Upper lobe of right lung (tissue), 1 donor: Measurements from ENCODE around the gene SHMT2. TPM values are rescaled to one million over a fixed set of nuclear protein-coding genes. Genes with fewer than 3 reads are reported as not detected.
A peak's percentile ranks its signal among the peaks of the same experiment; 100 is the strongest.
"Not testable (repeated sequence)": the region's sequence is repeated elsewhere in the genome, so short reads cannot be mapped to it uniquely, and the experiment has no call there.

Experiments used
- ATAC-seq: fragments of 200-7000 bp; cut with Tn5 transposase; one replicate; pipeline ENCODE4 v1.9.1; 2020; ENCODE audit warnings: mild to moderate bottlenecking, moderate library complexity
- DNase-seq: peaks from one replicate; pipeline ENCODE4 v3.0.0-alpha.2; 2020
- H3K27ac ChIP-seq: fragments of 200-600 bp; one replicate; pipeline ENCODE4 v1.8.0; 2022
- H3K27me3 ChIP-seq: fragments of 200-600 bp; one replicate; pipeline ENCODE4 v1.8.0; 2022; ENCODE audit warnings: mild to moderate bottlenecking
- H3K36me3 ChIP-seq: fragments of 200-600 bp; one replicate; pipeline ENCODE4 v1.8.0; 2022
- H3K4me1 ChIP-seq: fragments of 200-600 bp; one replicate; pipeline ENCODE4 v1.8.0; 2022
- H3K4me3 ChIP-seq: fragments of 200-600 bp; one replicate; pipeline ENCODE4 v1.8.0; 2022; ENCODE audit warnings: mild to moderate bottlenecking
- H3K9me3 ChIP-seq: fragments of 200-600 bp; one replicate; pipeline ENCODE4 v1.8.0; 2022
- intact Hi-C: fragments of 100-400 bp; cut with DNase I; formaldehyde crosslinking; loops from one replicate; pipeline ENCODE4 v1.11.0; 2022
- microRNA-seq: library from miRNA; unstranded; fragments of <30 nt; microRNA quantifications from one replicate; pipeline ENCODE4 v1.2.0, GENCODE V29; 2020; ENCODE audit warnings: borderline microRNAs expressed
- total RNA-seq: library from RNA; stranded (reverse); fragmentation: NEBNext Ultra II Directional; extraction: Animal tissue kit (Norgen Biotek cat#: 25700); gene quantifications from one replicate; pipeline ENCODE4 v1.2.1, GENCODE V29; 2021
- TF ChIP-seq, protein P1 (sequence below): fragments of 200-600 bp; IDR thresholded peaks from one replicate; pipeline ENCODE4 v1.8.0; 2022; ENCODE audit warnings: antibody characterized with exemption
- donor health status: DM: no; HTN: yes; CAD: no; lungs with severe emphysema.

SHMT2 gene
- total RNA-seq, 1 donor from 2014 or later: 59.2 TPM

DNA sequence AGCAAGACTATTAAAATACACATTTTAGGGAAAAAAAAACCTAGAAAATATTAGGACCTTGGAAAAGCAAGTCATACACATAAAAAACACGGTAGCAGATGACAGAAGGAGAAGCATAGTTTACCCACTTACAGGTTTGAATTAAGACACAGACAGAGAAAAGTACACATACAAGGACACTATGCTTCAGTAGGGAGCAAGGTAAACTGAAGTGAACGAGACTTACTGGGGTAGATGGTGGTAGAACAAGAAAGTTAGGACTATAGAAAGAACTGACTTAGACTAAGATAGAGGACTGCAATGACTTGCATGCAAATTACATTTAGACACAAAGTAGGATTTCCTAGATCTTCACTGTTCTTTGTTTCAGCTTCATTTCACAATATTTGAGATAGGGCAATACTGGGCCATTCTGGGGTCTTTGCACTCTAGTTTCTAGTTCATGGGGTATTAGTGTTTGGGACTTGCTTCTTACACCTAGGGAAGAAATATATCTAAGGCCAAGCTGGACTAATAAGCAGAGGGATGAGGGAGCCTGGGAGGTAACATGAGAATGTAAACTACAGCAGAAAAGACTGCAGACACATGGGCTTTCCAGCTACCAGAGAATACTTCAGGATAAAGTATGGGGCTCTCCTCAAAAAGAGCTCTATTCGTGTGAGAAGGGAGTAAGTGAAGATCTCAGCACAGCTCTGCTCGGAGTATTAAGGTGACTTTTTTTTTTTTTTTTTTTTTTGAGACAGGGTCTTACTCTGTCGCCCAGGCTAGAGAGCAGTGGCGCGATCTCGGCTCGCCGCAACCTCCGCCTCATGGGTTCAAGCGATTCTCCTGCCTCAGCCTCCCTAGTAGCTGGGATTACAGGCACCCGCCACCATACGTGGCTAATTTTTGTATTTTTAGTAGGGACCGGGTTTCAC is 49.2 kb downstream of the SHMT2 start:
- Histone ChIP-seq H3K4me3 (no peak overlapping the region), H3K36me3 (peaks cover 73% of the 10 kb centered on the region), H3K9me3 (no peaks in the 10 kb centered on the region), H3K27ac (no peak overlapping the region), H3K27me3 (no peaks in the 10 kb centered on the region), H3K4me1 (no peaks in the 10 kb centered on the region)
- no peak for ATAC-seq
- TF ChIP-seq, protein P1, sequence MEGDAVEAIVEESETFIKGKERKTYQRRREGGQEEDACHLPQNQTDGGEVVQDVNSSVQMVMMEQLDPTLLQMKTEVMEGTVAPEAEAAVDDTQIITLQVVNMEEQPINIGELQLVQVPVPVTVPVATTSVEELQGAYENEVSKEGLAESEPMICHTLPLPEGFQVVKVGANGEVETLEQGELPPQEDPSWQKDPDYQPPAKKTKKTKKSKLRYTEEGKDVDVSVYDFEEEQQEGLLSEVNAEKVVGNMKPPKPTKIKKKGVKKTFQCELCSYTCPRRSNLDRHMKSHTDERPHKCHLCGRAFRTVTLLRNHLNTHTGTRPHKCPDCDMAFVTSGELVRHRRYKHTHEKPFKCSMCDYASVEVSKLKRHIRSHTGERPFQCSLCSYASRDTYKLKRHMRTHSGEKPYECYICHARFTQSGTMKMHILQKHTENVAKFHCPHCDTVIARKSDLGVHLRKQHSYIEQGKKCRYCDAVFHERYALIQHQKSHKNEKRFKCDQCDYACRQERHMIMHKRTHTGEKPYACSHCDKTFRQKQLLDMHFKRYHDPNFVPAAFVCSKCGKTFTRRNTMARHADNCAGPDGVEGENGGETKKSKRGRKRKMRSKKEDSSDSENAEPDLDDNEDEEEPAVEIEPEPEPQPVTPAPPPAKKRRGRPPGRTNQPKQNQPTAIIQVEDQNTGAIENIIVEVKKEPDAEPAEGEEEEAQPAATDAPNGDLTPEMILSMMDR: no peak
- intact Hi-C loops: no loop called here
- no peak for DNase-seq

DNA sequence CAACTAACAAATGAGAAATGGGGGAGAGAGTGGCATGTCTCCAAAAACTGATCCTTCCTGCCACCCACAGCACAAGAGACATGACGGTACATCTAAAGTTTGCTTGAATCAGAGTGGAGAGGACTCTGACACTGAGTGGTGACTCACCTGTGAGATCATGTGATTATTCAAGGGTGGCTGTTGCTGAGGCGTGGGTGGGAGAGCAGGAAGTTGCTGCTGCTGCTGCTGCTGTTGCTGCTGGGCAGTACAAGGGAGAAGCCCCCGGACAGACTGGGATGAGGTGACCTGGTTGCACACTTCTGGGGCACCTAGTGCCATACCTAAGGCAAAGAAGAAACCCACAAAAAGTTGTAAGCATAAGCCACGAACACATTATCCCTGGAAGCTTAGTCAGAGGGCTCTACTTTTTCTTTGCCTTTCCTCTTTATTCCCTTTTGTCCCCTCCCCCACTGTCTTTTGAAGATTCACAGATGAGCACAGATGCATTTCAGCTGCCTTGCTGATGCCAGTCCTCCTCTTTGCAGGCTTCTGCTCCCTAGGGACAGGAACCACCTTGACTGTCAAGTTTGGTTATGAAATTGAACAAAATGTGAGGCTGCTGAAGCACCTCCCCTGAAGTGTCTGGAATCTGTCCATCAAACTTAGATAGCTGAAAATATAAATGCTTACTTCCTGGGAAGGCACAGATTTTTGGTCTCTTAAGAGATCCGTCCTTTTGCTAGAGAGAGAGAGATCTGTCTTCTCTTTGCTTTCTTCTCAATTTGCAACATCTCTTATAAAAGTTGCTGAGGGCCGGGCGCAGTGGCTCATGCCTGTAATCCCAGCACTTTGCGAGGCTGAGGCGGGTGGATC is 50.9 kb downstream of the SHMT2 start:
- ATAC-seq (peak; percentile 90), DNase-seq (no peak)
- H3K4me3 ChIP-seq: no peak overlapping the region
- H3K27me3 ChIP-seq: no peaks in the 10 kb centered on the region
- no peaks in the 10 kb centered on the region for H3K9me3 ChIP-seq
- H3K36me3 ChIP-seq: peaks cover 75% of the 10 kb centered on the region
- H3K27ac ChIP-seq: no peak overlapping the region
- TF ChIP-seq, protein P1: no peak
- intact Hi-C loops: no loop called here
- H3K4me1 ChIP-seq: no peaks in the 10 kb centered on the region

DNA sequence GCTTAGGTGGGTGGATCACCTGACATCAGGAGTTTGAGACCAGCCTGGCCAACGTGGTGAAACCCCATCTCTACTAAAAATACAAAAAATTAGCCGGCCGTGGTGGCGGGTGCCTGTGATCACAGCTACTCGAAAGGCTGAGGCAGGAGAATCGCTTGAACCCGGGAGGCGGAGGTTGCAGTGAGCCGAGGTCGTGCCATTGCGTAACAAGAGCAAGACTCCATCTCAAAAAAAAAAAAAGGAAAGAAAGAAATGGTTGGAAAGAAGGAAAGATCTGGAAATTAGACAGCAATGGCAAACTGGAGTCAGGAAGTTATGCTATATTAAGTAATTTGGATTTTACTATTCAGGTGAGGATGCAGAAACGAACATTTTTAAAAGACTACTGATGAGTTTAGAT is 52.6 kb downstream of the SHMT2 start:
- H3K36me3 ChIP-seq: peaks cover 72% of the 10 kb centered on the region
- H3K4me1 ChIP-seq, H3K9me3 ChIP-seq, DNase-seq, H3K27ac ChIP-seq, H3K4me3 ChIP-seq, intact Hi-C loops, ATAC-seq, H3K27me3 ChIP-seq: not testable (repeated sequence)

Small RNA genes within 50 kb of the gene (microRNA-seq; reads per million reads assigned to microRNA genes)
- 0.99 reads per million for gene MIR1228

Other genes with a start within 250 kb of the SHMT2 start
- gene ZBTB39, start 223.2 kb upstream of the SHMT2 start, total RNA-seq: 7.2 TPM
- gene TAC3, start 213.2 kb upstream of the SHMT2 start, total RNA-seq: not detected
- gene MYO1A, start 179.6 kb upstream of the SHMT2 start, total RNA-seq: 1.4 TPM
- 14.1 TPM for gene NEMP1, start 150.9 kb upstream of the SHMT2 start, total RNA-seq
- 37.3 TPM for gene NAB2, start 140.6 kb upstream of the SHMT2 start, total RNA-seq
- gene STAT6, start 118.3 kb upstream of the SHMT2 start, total RNA-seq: 230 TPM
- 261 TPM for gene LRP1, start 101.2 kb upstream of the SHMT2 start, total RNA-seq
- gene LRP1-AS, start 82.1 kb upstream of the SHMT2 start, total RNA-seq: not detected
- not detected for gene NXPH4, start 12.9 kb upstream of the SHMT2 start, total RNA-seq
- 6.0 TPM for gene STAC3, start 21.5 kb downstream of the SHMT2 start, total RNA-seq
- 81.0 TPM for gene R3HDM2, start 201.3 kb downstream of the SHMT2 start, total RNA-seq
- not detected for gene INHBC, start 205.1 kb downstream of the SHMT2 start, total RNA-seq
- not detected for gene INHBE, start 225.6 kb downstream of the SHMT2 start, total RNA-seq
- 1.4 TPM for gene GLI1, start 230.1 kb downstream of the SHMT2 start, total RNA-seq